K562 (cell line): ENCODE measurements around the gene DNAJB6. TPM values are rescaled to one million over a fixed set of nuclear protein-coding genes. Genes with fewer than 3 reads are reported as not detected.

Experiments used
- ATAC-seq: fragments of 200-7000 bp; cut with Tn5 transposase; 3 replicates; pipeline ENCODE4 v1.9.1; 2020; ENCODE audit warnings: moderate library complexity
- BruUV-seq: library from RNA; stranded (reverse); fragments of 400-500 nt; replicated peaks from 2 replicates; lab custom pipeline; 2021; lab: Mats Ljungman, UMichigan
- CTCF ChIA-PET: fragments of 300-600 bp; formaldehyde crosslinking; extraction: SDS; loops from one replicate; lab custom pipeline; 2021; ENCODE audit warnings: low intra/inter-chr PET ratio; lab: Yijun Ruan, JAX
- POLR2A ChIA-PET: fragments of 300-600, 350-650 bp; sonication (Branson Sonifier 250); formaldehyde crosslinking; extraction: SDS; loops from one replicate; lab custom pipeline; 2021; ENCODE audit warnings: antibody characterized with exemption, inconsistent platforms; lab: Yijun Ruan, JAX
- DNase-seq, 4 experiments: peaks; one replicate each; pipeline versions ENCODE4 v3.0.0 to v3.0.0-alpha.2; 2011 to 2018; ENCODE audit warnings: low spot score in 3 of 4, mixed read lengths in 3 of 4; ENCODE audit errors: extremely low read depth in 1 of 4
- FAIRE-seq: peaks from 2 replicates; lab custom pipeline; 2011; peaks lifted over from hg19 to GRCh38; lab: Jason Lieb, UNC
- H2AFZ ChIP-seq: 2 replicates; pipeline ENCODE4 v1.6.0; 2011; ENCODE audit warnings: low read depth, low read length, control low read depth, inconsistent platforms
- H3K27ac ChIP-seq: fragments of 200-600 bp; 3 replicates; pipeline ENCODE4 v1.8.0; 2011; ENCODE audit warnings: low read depth, mild to moderate bottlenecking, control low read depth, inconsistent platforms, low read length, moderate library complexity, mixed read lengths; ENCODE audit errors: extremely low read depth
- H3K27me3 ChIP-seq, 2 experiments: fragments of 300-600 bp in 1 of 2; 2 replicates in 1 of 2; 3 replicates in 1 of 2; pipeline versions ENCODE4 v1.6.0 to v1.8.0; 2011; ENCODE audit warnings: inconsistent platforms in 2 of 2, low read length in 2 of 2, mild to moderate bottlenecking in 1 of 2, mixed read lengths in 1 of 2, moderate library complexity in 1 of 2; ENCODE audit not compliant: control insufficient read depth in 2 of 2, insufficient read depth in 2 of 2
- H3K36me3 ChIP-seq: fragments of 300-600 bp; 3 replicates; pipeline ENCODE4 v1.8.0; 2011; ENCODE audit warnings: mild to moderate bottlenecking, low read length, inconsistent platforms; ENCODE audit not compliant: control insufficient read depth, insufficient read depth
- H3K4me1 ChIP-seq, 2 experiments: fragments of 200-600 bp in 1 of 2; replicated peaks in 1 of 2; 2 replicates in 1 of 2; 3 replicates in 1 of 2; pipeline versions ENCODE4 v1.5.1 to v1.8.0; 2011; ENCODE audit warnings: inconsistent platforms in 2 of 2, low read length in 2 of 2, mild to moderate bottlenecking in 1 of 2, mixed read lengths in 1 of 2, moderate library complexity in 1 of 2; ENCODE audit not compliant: control insufficient read depth in 2 of 2, insufficient read depth in 2 of 2
- H3K4me2 ChIP-seq: 2 replicates; pipeline ENCODE4 v1.6.1; 2011; ENCODE audit warnings: low read length, control low read depth, inconsistent platforms, mixed read lengths; ENCODE audit not compliant: insufficient read depth
- H3K4me3 ChIP-seq: fragments of 200-600 bp; sonication (generic), shearing (Covaris generic); 2 replicates; pipeline ENCODE4 v1.5.1; 2016; ENCODE audit warnings: control low read depth, inconsistent platforms
- H3K79me2 ChIP-seq: fragments of 200-600 bp; 3 replicates; pipeline ENCODE4 v1.8.0; 2011; ENCODE audit warnings: low read length, inconsistent platforms; ENCODE audit not compliant: control insufficient read depth, insufficient read depth
- H3K9ac ChIP-seq, 2 experiments: 2 replicates each; pipeline versions ENCODE4 v1.6.0 to v1.6.1; 2011; ENCODE audit warnings: low read depth in 2 of 2, low read length in 2 of 2, control low read depth in 1 of 2, inconsistent platforms in 1 of 2, mild to moderate bottlenecking in 1 of 2, mixed read lengths in 1 of 2; ENCODE audit not compliant: insufficient read depth in 1 of 2
- H3K9me1 ChIP-seq: one replicate; pipeline ENCODE4 v1.6.0; 2011; ENCODE audit warnings: inconsistent platforms, mild to moderate bottlenecking, low read length, moderate library complexity; ENCODE audit not compliant: control insufficient read depth, insufficient read depth
- H3K9me3 ChIP-seq: replicated peaks from 2 replicates; pipeline ENCODE4 v1.5.1; 2011; ENCODE audit warnings: low read depth, low read length, inconsistent platforms; ENCODE audit not compliant: control insufficient read depth, insufficient read depth
- H4K20me1 ChIP-seq: replicated peaks from 2 replicates; pipeline ENCODE4 v1.6.1; 2011; ENCODE audit warnings: low read length, inconsistent platforms, mixed read lengths; ENCODE audit not compliant: control insufficient read depth, insufficient read depth
- BMI1 ChIP-seq: fragments of 150-350 bp; IDR thresholded peaks from 2 replicates; pipeline ENCODE4 v1.6.1; 2014; ENCODE audit warnings: low read length
- CBX2 ChIP-seq: fragments of 200-600 bp; sonication (generic); IDR thresholded peaks from one replicate; pipeline ENCODE4 v1.6.1; 2012; ENCODE audit warnings: mild to moderate bottlenecking, low read length, inconsistent platforms; ENCODE audit not compliant: insufficient read depth, poor library complexity, severe bottlenecking
- CBX8 ChIP-seq: fragments of 200-600 bp; sonication (generic); IDR thresholded peaks from 2 replicates; pipeline ENCODE4 v1.6.1; 2012; ENCODE audit warnings: borderline replicate concordance, mixed run types, low read depth, mild to moderate bottlenecking, moderate library complexity, mixed read lengths, low read length, control low read depth, inconsistent platforms; ENCODE audit not compliant: poor library complexity, severe bottlenecking; ENCODE audit errors: extremely low read depth
- DACH1 ChIP-seq: fragments of 450-650 bp; IDR thresholded peaks from 2 replicates; pipeline ENCODE4 v1.6.1; 2018; ENCODE audit not compliant: partially characterized antibody
- MAFG ChIP-seq: fragments of 450-650 bp; conservative IDR thresholded peaks from 2 replicates; pipeline ENCODE4 v1.6.1; 2016; ENCODE audit warnings: missing genetic modification characterization, missing compliant biosample characterization
- NFXL1 ChIP-seq: fragments of 450-650 bp; formaldehyde crosslinking; IDR thresholded peaks from 2 replicates; pipeline ENCODE4 v1.4.0; 2021; ENCODE audit warnings: mild to moderate bottlenecking
- POLR2AphosphoS2 ChIP-seq: IDR thresholded peaks from 2 replicates; pipeline ENCODE4 v1.6.1; 2012; ENCODE audit warnings: low read length, improper control_type of control experiment
- WGBS: fragments of 100-300 bp; shearing (Covaris generic); methylation state at CpG from one replicate; pipeline ENCODE4 v1.1.6; 2016; ENCODE audit warnings: low coverage, mixed read lengths; ENCODE audit not compliant: insufficient coverage; ENCODE audit errors: missing lambda C conversion rate; 5-methylcytosine and 5-hydroxymethylcytosine counted together
- in situ Hi-C: fragments of 300-500 bp; cut with MboI; formaldehyde crosslinking; loops from 4 replicates; pipeline ENCODE4 v1.15.0; 2018; ENCODE audit warnings: inconsistent platforms, mixed read lengths
- intact Hi-C: fragments of 100-400 bp; cut with micrococcal nuclease; formaldehyde crosslinking; loops from 2 replicates; pipeline ENCODE4 v1.14.2; 2022
- polyA plus RNA-seq, 8 experiments: library from polyadenylated mRNA; depleted of rRNA in 4 of 8; stranded (reverse) in 5 of 8; unstranded in 3 of 8; fragments of >200 nt; fragmentation: Nextera tagmentation in 2 of 8; fragmentation: Illumina TruSeq in 1 of 8; extraction: Ambion mirVana in 2 of 8; extraction: Trizol in 1 of 8; gene quantifications; 2 replicates each; pipeline versions ENCODE4 v1.2.1 to v1.2.3, GENCODE V29; 2011 to 2014; ENCODE audit warnings: inconsistent platforms in 1 of 8, missing spikeins in 1 of 8
- total RNA-seq, 7 experiments: library from RNA; depleted of rRNA in 6 of 7; stranded (reverse); fragments of >200 nt in 6 of 7; fragmentation: Illumina TruSeq in 2 of 7; extraction: Trizol in 2 of 7; gene quantifications; 2 replicates each; pipeline versions ENCODE4 v1.2.1 to v1.2.3, GENCODE V29; 2011 to 2021; ENCODE audit warnings: low replicate concordance in 1 of 7
- TF ChIP-seq, protein P1 (sequence below): fragments of 250-450 bp; sonication (Bioruptor Pico); IDR thresholded peaks from 2 replicates; pipeline ENCODE4 v1.4.0; 2020; ENCODE audit warnings: mild to moderate bottlenecking, moderate library complexity

The DNAJB6 gene
- total and polyA plus RNA-seq, 9 of the 15 experiments (the other 6 are each of a cell fraction or from before 2014, with no cell fraction given), result 84.5 to 158 (median 135) TPM

DNA sequence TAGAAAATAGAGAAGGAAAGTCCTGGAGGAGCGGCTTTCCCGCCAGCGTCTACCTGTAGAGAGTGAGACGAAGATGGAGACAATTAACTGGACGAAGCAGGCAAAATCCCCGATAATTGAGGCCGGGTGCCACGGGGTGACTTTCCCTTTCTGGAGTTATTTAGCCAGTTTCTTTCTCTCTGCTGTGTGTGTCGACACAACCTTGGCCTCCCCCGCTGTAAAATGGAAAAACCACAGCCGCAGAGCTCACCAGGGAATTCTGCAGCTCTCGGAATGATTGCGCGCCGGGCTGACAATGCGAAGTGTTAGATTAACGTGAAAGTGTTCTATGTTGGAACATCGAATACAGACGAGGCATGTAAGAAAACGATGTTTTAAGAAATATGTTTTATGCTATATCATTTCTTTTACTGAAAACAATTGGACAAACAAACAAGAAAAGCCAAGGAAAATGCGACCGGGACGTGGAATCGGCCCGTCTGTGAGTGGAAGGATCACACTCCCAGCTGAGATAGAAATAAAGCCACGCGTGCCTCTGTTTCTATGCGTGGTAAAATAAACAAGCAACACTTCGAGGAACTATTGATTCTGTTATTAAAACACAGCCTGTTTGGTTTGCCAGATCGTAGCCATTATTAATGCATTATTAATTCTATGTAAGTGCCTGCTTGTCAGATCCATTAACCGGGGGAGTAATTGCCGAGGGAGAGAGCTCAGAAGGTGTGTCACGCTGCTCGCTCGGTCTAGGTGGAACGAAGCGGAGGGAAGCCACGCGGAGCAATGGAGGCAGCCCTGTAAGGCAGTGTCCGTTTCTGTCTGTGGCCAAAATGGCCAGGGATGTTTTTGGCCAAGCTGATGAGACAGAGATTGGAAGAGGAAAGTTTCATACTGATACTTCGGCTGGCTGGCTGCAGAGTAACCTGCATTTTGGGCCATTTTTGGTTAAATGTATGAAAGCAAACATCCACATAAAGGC is 129.4 kb downstream of the DNAJB6 start:
- CTCF ChIA-PET, result no interaction called here

More for the DNA sequence above, 129.4 kb downstream of the DNAJB6 start:
- FAIRE-seq (peak; percentile 32), DNase-seq (no peak), ATAC-seq (no peak)
- WGBS, result 13% methylated on average over 41 of the region's 41 CpGs
- Histone ChIP-seq H2AFZ (0 out of 2 replicates have a peak overlapping the region, but pooled peaks have one; percentile 18), H3K9me3 (no peaks in the 10 kb centered on the region), H3K9me1 (no peaks in the 10 kb centered on the region), H3K79me2 (no peaks in the 10 kb centered on the region), H3K4me2 (no peak overlapping the region), H3K9ac (no peak overlapping the region), H3K4me1 (peaks cover 0 to 30% of the 10 kb centered on the region in 2 experiments; a peak in 3 of 5 replicates), H3K4me3 (no peak overlapping the region), H3K27me3 (peaks cover 66 to 69% of the 10 kb centered on the region in 2 experiments), H3K27ac (no peak overlapping the region), H3K36me3 (no peaks in the 10 kb centered on the region), H4K20me1 (peaks cover 16% of the 10 kb centered on the region)
- no TSS peak for BruUV-seq
- POLR2A ChIA-PET, result interaction anchor here (0.7 kb wide), 2 partner anchors 12 to 27 kb away, joined by 3 to 6 read pairs; no protein-coding TSS in a partner anchor
- in situ Hi-C loops (no loop called here), intact Hi-C loops (loop anchor here (5.0 kb wide), 1 partner anchor 1096 kb away; no protein-coding TSS in a partner anchor)
- TF ChIP-seq, protein P1, sequence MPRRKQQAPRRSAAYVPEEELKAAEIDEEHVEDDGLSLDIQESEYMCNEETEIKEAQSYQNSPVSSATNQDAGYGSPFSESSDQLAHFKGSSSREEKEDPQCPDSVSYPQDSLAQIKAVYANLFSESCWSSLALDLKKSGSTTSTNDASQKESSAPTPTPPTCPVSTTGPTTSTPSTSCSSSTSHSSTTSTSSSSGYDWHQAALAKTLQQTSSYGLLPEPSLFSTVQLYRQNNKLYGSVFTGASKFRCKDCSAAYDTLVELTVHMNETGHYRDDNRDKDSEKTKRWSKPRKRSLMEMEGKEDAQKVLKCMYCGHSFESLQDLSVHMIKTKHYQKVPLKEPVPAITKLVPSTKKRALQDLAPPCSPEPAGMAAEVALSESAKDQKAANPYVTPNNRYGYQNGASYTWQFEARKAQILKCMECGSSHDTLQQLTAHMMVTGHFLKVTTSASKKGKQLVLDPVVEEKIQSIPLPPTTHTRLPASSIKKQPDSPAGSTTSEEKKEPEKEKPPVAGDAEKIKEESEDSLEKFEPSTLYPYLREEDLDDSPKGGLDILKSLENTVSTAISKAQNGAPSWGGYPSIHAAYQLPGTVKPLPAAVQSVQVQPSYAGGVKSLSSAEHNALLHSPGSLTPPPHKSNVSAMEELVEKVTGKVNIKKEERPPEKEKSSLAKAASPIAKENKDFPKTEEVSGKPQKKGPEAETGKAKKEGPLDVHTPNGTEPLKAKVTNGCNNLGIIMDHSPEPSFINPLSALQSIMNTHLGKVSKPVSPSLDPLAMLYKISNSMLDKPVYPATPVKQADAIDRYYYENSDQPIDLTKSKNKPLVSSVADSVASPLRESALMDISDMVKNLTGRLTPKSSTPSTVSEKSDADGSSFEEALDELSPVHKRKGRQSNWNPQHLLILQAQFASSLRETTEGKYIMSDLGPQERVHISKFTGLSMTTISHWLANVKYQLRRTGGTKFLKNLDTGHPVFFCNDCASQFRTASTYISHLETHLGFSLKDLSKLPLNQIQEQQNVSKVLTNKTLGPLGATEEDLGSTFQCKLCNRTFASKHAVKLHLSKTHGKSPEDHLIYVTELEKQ (CRISPR knock-in tag), result no peak
- TF ChIP-seq CBX2, result peak; percentile 88
- no peak for TF ChIP-seq POLR2AphosphoS2
- TF ChIP-seq MAFG (tag), result no peak
- peak; percentile 65 for TF ChIP-seq CBX8
- peak; percentile 16; the same call in 1 of the 2 replicates for TF ChIP-seq BMI1
- peak; percentile 70 for TF ChIP-seq DACH1
- TF ChIP-seq NFXL1 (CRISPR knock-in tag), result no peak
